CD8-positive, alpha-beta memory T cell (primary cell): ENCODE data around the gene PCDHA5. TPM values are rescaled to one million over a fixed set of nuclear protein-coding genes. Genes with fewer than 3 reads are reported as not detected.
"Not testable (repeated sequence)": the region's sequence is repeated elsewhere in the genome, so short reads cannot be mapped to it uniquely, and the experiment has no call there.

ENCODE experiments used
- CTCF ChIA-PET: fragments of 350-600 bp; sonication (Branson Sonifier 250); formaldehyde crosslinking; loops from one replicate; lab custom pipeline; 2021; ENCODE audit warnings: antibody characterized with exemption; lab: Charles Lee
- POLR2A ChIA-PET: fragments of 350-600 bp; sonication (Branson Sonifier 250); formaldehyde crosslinking; loops from one replicate; lab custom pipeline; 2021; ENCODE audit warnings: antibody characterized with exemption; lab: Charles Lee
- DNase-seq, 5 donors: peaks; one replicate each; pipeline versions ENCODE4 v3.0.0 to v3.0.0-alpha.2; 2020 to 2022; ENCODE audit warnings: mixed read lengths in 1 of 5
- H3K27ac ChIP-seq: one replicate; pipeline ENCODE4 v1.7.0; 2013; ENCODE audit warnings: low read depth, mild to moderate bottlenecking, low read length, moderate library complexity
- H3K27me3 ChIP-seq: 2 replicates; pipeline ENCODE4 v1.7.0; 2013; ENCODE audit warnings: low read length, mild to moderate bottlenecking; ENCODE audit not compliant: insufficient read depth, poor library complexity, severe bottlenecking
- H3K36me3 ChIP-seq: 2 replicates; pipeline ENCODE4 v1.7.0; 2013; ENCODE audit warnings: mild to moderate bottlenecking, low read length, moderate library complexity; ENCODE audit not compliant: insufficient read depth
- H3K4me1 ChIP-seq: 2 replicates; pipeline ENCODE4 v1.7.0; 2013; ENCODE audit warnings: mild to moderate bottlenecking, low read length, moderate library complexity; ENCODE audit not compliant: insufficient read depth
- H3K4me3 ChIP-seq: 2 replicates; pipeline ENCODE4 v1.7.0; 2013; ENCODE audit warnings: mild to moderate bottlenecking, low read length
- H3K9me3 ChIP-seq: 2 replicates; pipeline ENCODE4 v1.7.0; 2013; ENCODE audit warnings: mild to moderate bottlenecking, low read length
- H3K27ac Mint-ChIP-seq, 8 donors: one replicate each; pipeline ENCODE4 v1.8.0; 2020 to 2021; ENCODE audit warnings: mixed read lengths in 8 of 8, mild to moderate bottlenecking in 6 of 8, inconsistent platforms in 3 of 8, moderate library complexity in 3 of 8
- H3K27me3 Mint-ChIP-seq, 2 donors: one replicate each; pipeline ENCODE4 v1.8.0; 2020 to 2021; ENCODE audit warnings: mixed read lengths in 2 of 2, mild to moderate bottlenecking in 1 of 2, moderate library complexity in 1 of 2
- H3K36me3 Mint-ChIP-seq, 3 donors: one replicate each; pipeline ENCODE4 v1.8.0; 2020 to 2021; ENCODE audit warnings: mixed read lengths in 3 of 3, inconsistent platforms in 1 of 3, mild to moderate bottlenecking in 1 of 3
- H3K4me1 Mint-ChIP-seq, 3 donors: one replicate each; pipeline ENCODE4 v1.8.0; 2020 to 2021; ENCODE audit warnings: mixed read lengths in 3 of 3, inconsistent platforms in 1 of 3, mild to moderate bottlenecking in 1 of 3
- H3K4me3 Mint-ChIP-seq, 7 donors: one replicate each; pipeline ENCODE4 v1.8.0; 2020 to 2021; ENCODE audit warnings: mixed read lengths in 7 of 7, mild to moderate bottlenecking in 6 of 7, moderate library complexity in 4 of 7, inconsistent platforms in 2 of 7
- H3K9me3 Mint-ChIP-seq, 5 donors: one replicate each; pipeline ENCODE4 v1.8.0; 2020 to 2022; ENCODE audit warnings: mixed read lengths in 5 of 5, mild to moderate bottlenecking in 3 of 5, moderate library complexity in 2 of 5, inconsistent platforms in 1 of 5
- polyA plus RNA-seq: library from polyadenylated mRNA; unstranded; fragments of 300-500 nt; fragmentation: Illumina TruSeq; gene quantifications from one replicate; pipeline ENCODE4 v1.2.3, GENCODE V29; 2021
- total RNA-seq, 2 experiments: library from RNA; stranded (reverse); gene quantifications; one replicate each; pipeline ENCODE4 v1.2.3, GENCODE V29; 2021

The PCDHA5 gene
- total and polyA plus RNA-seq, 3 experiments from 2014 or later, result not detected

DNA sequence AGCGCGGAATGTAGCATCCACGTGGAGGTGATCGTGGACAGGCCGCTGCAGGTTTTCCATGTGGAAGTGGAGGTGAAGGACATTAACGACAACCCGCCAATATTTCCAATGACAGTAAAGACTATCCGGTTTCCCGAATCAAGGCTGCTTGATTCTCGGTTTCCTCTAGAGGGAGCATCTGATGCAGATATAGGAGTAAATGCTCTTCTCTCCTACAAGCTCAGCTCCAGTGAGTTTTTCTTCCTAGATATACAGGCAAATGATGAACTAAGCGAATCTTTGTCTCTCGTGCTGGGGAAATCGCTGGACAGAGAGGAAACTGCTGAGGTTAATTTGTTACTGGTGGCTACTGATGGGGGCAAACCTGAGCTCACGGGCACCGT is 26.2 kb upstream of the PCDHA5 start:
- H3K27me3 ChIP-seq, result no peaks in the 10 kb centered on the region
- H3K27ac Mint-ChIP-seq, result no peak overlapping the region
- H3K9me3 ChIP-seq, result peaks cover 3% of the 10 kb centered on the region
- H3K36me3 ChIP-seq, result no peaks in the 10 kb centered on the region
- H3K4me1 ChIP-seq, result no peaks in the 10 kb centered on the region
- no peak for DNase-seq
- H3K4me3 Mint-ChIP-seq, result no peak overlapping the region
- peaks cover 0 to 7% (median 2%) of the 10 kb centered on the region in 3 donors for H3K36me3 Mint-ChIP-seq
- ChIA-PET POLR2A (no interaction called here), CTCF (no interaction called here)
- peaks cover 34 to 62% (median 51%) of the 10 kb centered on the region in 5 donors for H3K9me3 Mint-ChIP-seq
- no peak overlapping the region for H3K27ac ChIP-seq
- H3K4me3 ChIP-seq, result no peak overlapping the region
- H3K27me3 Mint-ChIP-seq, result peaks cover 26 to 50% of the 10 kb centered on the region in 2 donors
- H3K4me1 Mint-ChIP-seq, result no peaks in the 10 kb centered on the region

DNA sequence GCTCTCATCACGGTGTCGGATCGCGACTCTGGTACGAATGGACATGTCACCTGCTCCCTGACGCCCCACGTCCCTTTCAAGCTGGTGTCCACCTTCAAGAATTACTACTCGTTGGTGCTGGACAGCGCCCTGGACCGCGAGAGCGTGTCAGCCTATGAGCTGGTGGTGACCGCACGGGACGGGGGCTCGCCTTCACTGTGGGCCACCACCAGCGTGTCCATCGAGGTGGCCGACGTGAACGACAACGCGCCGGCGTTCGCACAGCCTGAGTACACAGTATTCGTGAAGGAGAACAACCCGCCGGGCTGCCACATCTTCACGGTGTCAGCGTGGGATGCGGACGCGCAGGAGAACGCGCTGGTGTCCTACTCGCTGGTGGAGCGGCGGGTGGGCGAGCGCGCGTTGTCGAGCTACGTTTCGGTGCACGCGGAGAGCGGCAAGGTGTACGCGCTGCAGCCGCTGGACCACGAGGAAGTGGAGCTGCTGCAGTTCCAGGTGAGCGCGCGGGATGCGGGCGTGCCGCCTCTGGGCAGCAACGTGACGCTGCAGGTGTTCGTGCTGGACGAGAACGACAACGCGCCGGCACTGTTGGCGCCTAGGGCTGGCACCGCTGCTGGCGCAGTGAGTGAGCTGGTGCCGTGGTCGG is 25.2 kb upstream of the PCDHA5 start:
- H3K9me3 ChIP-seq, H3K4me3 Mint-ChIP-seq, H3K4me1 Mint-ChIP-seq, H3K4me3 ChIP-seq, H3K4me1 ChIP-seq, H3K27ac ChIP-seq, H3K27me3 ChIP-seq, DNase-seq, H3K36me3 ChIP-seq, POLR2A ChIA-PET, CTCF ChIA-PET, H3K36me3 Mint-ChIP-seq, H3K27ac Mint-ChIP-seq: not testable (repeated sequence)
- Mint-ChIP-seq H3K27me3 (peaks cover 24 to 49% of the 10 kb centered on the region in 2 donors), H3K9me3 (peaks cover 29 to 66% (median 54%) of the 10 kb centered on the region in 5 donors)

DNA sequence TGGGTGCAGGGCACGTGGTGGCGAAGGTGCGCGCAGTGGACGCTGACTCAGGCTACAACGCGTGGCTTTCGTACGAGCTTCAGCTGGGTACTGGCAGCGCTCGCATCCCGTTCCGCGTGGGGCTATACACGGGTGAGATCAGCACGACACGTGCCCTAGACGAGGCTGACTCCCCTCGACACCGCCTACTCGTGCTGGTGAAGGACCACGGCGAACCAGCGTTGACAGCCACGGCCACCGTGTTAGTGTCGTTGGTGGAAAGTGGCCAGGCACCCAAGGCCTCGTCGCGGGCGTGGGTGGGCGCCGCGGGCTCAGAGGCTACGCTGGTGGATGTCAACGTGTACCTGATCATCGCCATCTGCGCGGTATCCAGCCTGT is 24.7 kb upstream of the PCDHA5 start:
- H3K27ac ChIP-seq, result no peak overlapping the region
- H3K36me3 ChIP-seq, result no peaks in the 10 kb centered on the region
- no peaks in the 10 kb centered on the region for H3K27me3 ChIP-seq
- CTCF ChIA-PET, result no interaction called here
- Mint-ChIP-seq H3K27me3 (peaks cover 19 to 44% of the 10 kb centered on the region in 2 donors), H3K4me3 (no peak overlapping the region), H3K36me3 (peaks cover 0 to 4% (median 2%) of the 10 kb centered on the region in 3 donors), H3K4me1 (no peaks in the 10 kb centered on the region), H3K9me3 (peaks cover 29 to 66% (median 51%) of the 10 kb centered on the region in 5 donors), H3K27ac (no peak overlapping the region)
- H3K4me1 ChIP-seq, result no peaks in the 10 kb centered on the region
- POLR2A ChIA-PET, result no interaction called here
- H3K4me3 ChIP-seq, result no peak overlapping the region
- H3K9me3 ChIP-seq, result peaks cover 8% of the 10 kb centered on the region
- DNase-seq, result no peak

DNA sequence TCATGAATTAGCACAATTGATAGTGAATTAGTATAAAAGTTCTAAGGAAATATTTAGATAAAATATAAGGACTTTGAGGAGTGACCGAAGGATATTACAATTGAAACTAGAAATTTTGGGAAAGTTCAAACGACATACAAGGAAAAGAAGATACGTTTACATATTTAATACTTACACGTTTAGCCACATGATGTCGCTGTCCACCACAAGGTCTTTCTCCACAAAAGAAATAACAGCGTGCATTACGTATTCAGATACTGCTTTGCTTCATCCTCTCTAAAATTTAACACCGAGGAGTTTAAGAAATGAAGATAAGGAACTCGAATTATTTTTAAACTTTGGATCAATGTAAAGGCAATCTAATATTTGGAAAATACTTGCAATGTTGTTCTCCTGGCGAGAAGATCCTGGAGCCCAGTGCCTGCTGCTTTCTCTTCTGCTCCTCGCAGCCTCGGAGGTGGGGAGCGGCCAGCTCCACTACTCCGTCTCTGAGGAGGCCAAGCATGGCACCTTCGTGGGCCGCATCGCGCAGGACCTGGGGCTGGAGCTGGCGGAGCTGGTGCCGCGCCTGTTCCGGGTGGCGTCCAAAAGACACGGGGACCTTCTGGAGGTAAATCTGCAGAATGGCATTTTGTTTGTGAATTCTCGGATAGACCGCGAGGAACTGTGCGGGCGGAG is 20.5 kb upstream of the PCDHA5 start, which contains the start of gene PCDHA3:
Gene PCDHA3 (plus strand): TSS at position 242 of the 678 bp plus-strand sequence.
- POLR2A ChIA-PET, result no interaction called here
- no peaks in the 10 kb centered on the region for H3K36me3 ChIP-seq
- no peaks in the 10 kb centered on the region for H3K4me1 ChIP-seq
- Mint-ChIP-seq H3K4me1 (no peaks in the 10 kb centered on the region), H3K27ac (no peak within 1 kb of the TSS), H3K9me3 (peaks cover 37 to 59% (median 41%) of the 10 kb centered on the region in 5 donors), H3K4me3 (no peak within 1 kb of the TSS), H3K27me3 (peaks cover 15 to 37% of the 10 kb centered on the region in 2 donors), H3K36me3 (peaks cover 0 to 4% (median 0%) of the 10 kb centered on the region in 3 donors)
- peaks cover 4% of the 10 kb centered on the region for H3K9me3 ChIP-seq
- CTCF ChIA-PET, result no interaction called here
- DNase-seq, result no peak
- H3K27me3 ChIP-seq, result no peaks in the 10 kb centered on the region
- no peak within 1 kb of the TSS for H3K27ac ChIP-seq
- H3K4me3 ChIP-seq, result no peak within 1 kb of the TSS

DNA sequence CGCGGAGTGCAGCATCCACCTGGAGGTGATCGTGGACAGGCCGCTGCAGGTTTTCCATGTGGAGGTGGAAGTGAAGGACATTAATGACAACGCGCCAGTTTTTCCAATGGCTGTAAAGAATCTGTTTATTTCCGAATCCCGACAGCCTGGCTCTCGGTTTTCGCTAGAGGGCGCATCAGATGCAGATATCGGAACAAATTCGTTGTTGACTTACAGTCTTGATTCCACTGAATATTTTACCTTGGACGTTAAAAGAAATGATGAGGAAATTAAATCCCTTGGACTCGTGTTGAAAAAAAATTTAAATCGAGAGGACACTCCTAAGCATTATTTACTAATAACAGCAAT is 19.9 kb upstream of the PCDHA5 start:
- H3K4me1 ChIP-seq, result no peaks in the 10 kb centered on the region

DNA sequence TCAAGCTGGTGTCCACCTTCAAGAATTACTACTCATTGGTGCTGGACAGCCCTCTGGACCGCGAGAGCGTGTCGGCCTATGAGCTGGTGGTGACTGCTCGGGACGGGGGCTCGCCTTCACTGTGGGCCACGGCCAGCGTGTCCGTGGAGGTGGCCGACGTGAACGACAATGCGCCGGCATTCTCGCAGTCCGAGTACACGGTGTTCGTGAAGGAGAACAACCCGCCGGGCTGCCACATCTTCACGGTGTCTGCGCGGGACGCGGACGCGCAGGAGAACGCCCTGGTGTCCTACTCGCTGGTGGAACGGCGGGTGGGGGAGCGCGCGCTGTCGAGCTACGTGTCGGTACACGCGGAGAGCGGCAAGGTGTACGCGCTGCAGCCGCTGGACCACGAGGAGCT is 19.0 kb upstream of the PCDHA5 start:
- H3K9me3 ChIP-seq, POLR2A ChIA-PET, H3K4me3 Mint-ChIP-seq, H3K4me3 ChIP-seq, H3K4me1 ChIP-seq, CTCF ChIA-PET, H3K27me3 ChIP-seq, H3K4me1 Mint-ChIP-seq, H3K36me3 Mint-ChIP-seq, H3K36me3 ChIP-seq, H3K27ac Mint-ChIP-seq, DNase-seq, H3K27ac ChIP-seq: not testable (repeated sequence)
- H3K27me3 Mint-ChIP-seq, result peaks cover 16 to 46% of the 10 kb centered on the region in 2 donors
- peaks cover 33 to 57% (median 40%) of the 10 kb centered on the region in 5 donors for H3K9me3 Mint-ChIP-seq

More for the DNA sequence above, 19.9 kb upstream of the PCDHA5 start:
- Mint-ChIP-seq H3K4me3 (no peak overlapping the region), H3K4me1 (no peaks in the 10 kb centered on the region), H3K9me3 (peaks cover 38 to 58% (median 43%) of the 10 kb centered on the region in 5 donors), H3K36me3 (peaks cover 0 to 4% (median 0%) of the 10 kb centered on the region in 3 donors), H3K27me3 (peaks cover 16 to 41% of the 10 kb centered on the region in 2 donors), H3K27ac (no peak overlapping the region)
- Histone ChIP-seq H3K4me3 (no peak overlapping the region), H3K9me3 (peaks cover 4% of the 10 kb centered on the region), H3K27ac (no peak overlapping the region), H3K27me3 (no peaks in the 10 kb centered on the region), H3K36me3 (no peaks in the 10 kb centered on the region)
- POLR2A ChIA-PET, result no interaction called here
- CTCF ChIA-PET, result no interaction called here
- DNase-seq, result no peak

DNA sequence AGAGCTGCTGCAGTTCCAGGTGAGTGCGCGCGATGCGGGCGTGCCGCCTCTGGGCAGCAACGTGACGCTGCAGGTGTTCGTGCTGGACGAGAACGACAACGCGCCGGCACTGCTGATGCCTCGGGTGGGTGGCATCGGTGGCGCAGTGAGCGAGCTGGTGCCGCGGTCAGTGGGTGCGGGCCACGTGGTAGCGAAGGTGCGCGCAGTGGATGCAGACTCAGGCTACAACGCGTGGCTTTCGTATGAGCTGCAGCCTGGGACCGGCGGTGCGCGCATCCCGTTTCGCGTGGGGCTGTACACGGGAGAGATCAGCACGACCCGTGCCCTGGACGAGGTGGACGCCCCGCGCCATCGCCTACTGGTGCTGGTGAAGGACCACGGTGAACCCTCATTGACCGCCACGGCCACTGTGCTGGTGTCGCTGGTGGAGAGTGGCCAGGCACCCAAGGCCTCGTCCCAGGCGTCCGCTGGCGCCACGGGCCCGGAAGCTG is 18.6 kb upstream of the PCDHA5 start:
- no peaks in the 10 kb centered on the region for H3K36me3 ChIP-seq
- peaks cover 4% of the 10 kb centered on the region for H3K9me3 ChIP-seq
- H3K27ac ChIP-seq, result no peak overlapping the region
- POLR2A ChIA-PET, result no interaction called here
- Mint-ChIP-seq H3K4me3 (no peak overlapping the region), H3K4me1 (no peaks in the 10 kb centered on the region), H3K27me3 (peaks cover 16 to 49% of the 10 kb centered on the region in 2 donors), H3K36me3 (peaks cover 0 to 4% (median 1%) of the 10 kb centered on the region in 3 donors), H3K27ac (no peak overlapping the region), H3K9me3 (peaks cover 32 to 61% (median 42%) of the 10 kb centered on the region in 5 donors)
- no peak overlapping the region for H3K4me3 ChIP-seq
- DNase-seq, result no peak
- CTCF ChIA-PET, result no interaction called here
- no peaks in the 10 kb centered on the region for H3K4me1 ChIP-seq
- no peaks in the 10 kb centered on the region for H3K27me3 ChIP-seq
